ENCODE measurements around the gene LAPTM5.

DNA sequence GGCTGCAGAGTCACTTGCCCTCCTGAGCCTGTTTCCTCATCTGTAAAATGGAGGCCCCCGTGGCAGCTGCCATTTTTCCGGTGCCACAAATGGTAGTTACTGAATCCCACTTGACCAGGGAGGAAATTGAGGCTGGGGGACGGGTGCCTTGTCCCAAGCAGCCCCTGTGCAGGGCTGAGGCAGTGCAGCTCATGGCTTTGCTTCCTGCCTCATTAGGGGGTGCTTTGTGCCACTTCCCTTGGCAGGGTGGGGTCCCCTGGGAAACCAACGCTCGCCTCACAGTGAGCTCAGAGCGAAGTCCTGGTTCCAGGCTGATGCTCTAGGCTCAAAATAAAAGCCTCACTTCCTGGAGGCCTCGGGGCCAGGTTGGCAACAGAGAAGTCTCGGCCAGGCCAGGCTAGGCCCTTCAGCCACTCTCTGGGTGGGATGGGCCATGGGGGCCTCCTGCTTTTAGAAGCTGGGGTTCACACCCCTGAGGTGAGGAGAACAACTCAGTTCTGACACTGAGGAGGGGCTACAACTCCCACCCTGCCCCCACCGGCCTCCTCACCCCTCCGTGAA is 6.8 kb downstream of the LAPTM5 start:
- TF ChIP-seq, protein P1, sequence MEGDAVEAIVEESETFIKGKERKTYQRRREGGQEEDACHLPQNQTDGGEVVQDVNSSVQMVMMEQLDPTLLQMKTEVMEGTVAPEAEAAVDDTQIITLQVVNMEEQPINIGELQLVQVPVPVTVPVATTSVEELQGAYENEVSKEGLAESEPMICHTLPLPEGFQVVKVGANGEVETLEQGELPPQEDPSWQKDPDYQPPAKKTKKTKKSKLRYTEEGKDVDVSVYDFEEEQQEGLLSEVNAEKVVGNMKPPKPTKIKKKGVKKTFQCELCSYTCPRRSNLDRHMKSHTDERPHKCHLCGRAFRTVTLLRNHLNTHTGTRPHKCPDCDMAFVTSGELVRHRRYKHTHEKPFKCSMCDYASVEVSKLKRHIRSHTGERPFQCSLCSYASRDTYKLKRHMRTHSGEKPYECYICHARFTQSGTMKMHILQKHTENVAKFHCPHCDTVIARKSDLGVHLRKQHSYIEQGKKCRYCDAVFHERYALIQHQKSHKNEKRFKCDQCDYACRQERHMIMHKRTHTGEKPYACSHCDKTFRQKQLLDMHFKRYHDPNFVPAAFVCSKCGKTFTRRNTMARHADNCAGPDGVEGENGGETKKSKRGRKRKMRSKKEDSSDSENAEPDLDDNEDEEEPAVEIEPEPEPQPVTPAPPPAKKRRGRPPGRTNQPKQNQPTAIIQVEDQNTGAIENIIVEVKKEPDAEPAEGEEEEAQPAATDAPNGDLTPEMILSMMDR (conservative IDR thresholded peaks at IDR 0.05; ENCODE audit: low read depth, low read length): no peak
- TF ChIP-seq EZH2 (IDR thresholded peaks at IDR 0.05; ENCODE audit: borderline replicate concordance, low read depth, low read length, poor library complexity, severe bottlenecking): no peak

All from A673 (cell line).